Neutrophil (primary cell): Measurements from ENCODE around the gene ABCD3.

Experiments
- H3K27ac ChIP-seq: fragments of 200-600 bp; sonication (generic); 2 replicates; pipeline ENCODE4 v1.5.1; 2016; ENCODE audit warnings: mild to moderate bottlenecking, moderate library complexity
- H3K27me3 ChIP-seq: fragments of 200-600 bp; sonication (generic); 2 replicates; pipeline ENCODE4 v1.6.0; 2016; ENCODE audit warnings: mild to moderate bottlenecking
- H3K36me3 ChIP-seq: fragments of 200-600 bp; sonication (generic); 2 replicates; pipeline ENCODE4 v1.5.1; 2017
- H3K4me1 ChIP-seq, 2 experiments: fragments of 200-600 bp in 1 of 2; sonication (generic) in 1 of 2; 1 replicate in 1 of 2; 2 replicates in 1 of 2; pipeline versions ENCODE4 v1.5.1 to v1.6.1; 2013 to 2016; ENCODE audit warnings: low read depth in 1 of 2, low read length in 1 of 2, mild to moderate bottlenecking in 1 of 2, moderate library complexity in 1 of 2; ENCODE audit not compliant: control insufficient read depth in 1 of 2, insufficient read depth in 1 of 2
- H3K4me3 ChIP-seq, 2 experiments: fragments of 200-600 bp in 1 of 2; sonication (generic) in 1 of 2; 1 replicate in 1 of 2; 2 replicates in 1 of 2; pipeline ENCODE4 v1.5.1; 2013 to 2016; ENCODE audit warnings: low read depth in 1 of 2, low read length in 1 of 2, mild to moderate bottlenecking in 1 of 2, moderate library complexity in 1 of 2
- H3K9me3 ChIP-seq: fragments of 200-600 bp; sonication (generic); 2 replicates; pipeline ENCODE4 v1.5.1; 2016
- TF ChIP-seq, protein P1 (sequence below): fragments of 200-600 bp; sonication (generic); IDR thresholded peaks from 2 replicates; pipeline ENCODE4 v1.5.1; 2016; ENCODE audit warnings: antibody characterized with exemption

ABCD3 gene

DNA sequence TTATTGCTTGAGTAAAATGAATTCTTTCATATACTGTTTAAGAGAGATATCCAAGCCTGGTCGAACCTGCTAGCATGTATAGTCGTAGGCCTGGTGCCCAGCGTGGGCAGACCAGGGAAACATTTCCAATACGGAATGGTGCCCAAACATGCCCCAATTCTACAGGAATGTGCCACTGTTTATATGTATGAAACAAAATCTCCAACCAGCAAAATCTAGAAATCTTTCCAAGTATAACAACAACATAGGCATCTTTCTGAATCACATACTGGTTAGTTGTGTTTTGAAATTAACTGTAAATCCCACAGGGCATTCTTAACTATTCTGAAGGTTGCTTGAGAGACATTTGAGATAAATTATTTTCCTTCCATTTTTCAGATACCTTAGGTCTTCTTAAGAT, 17.0 kb upstream of the ABCD3 start:
- Histone ChIP-seq H3K4me1 (no peaks in the 10 kb centered on the region), H3K27ac (no peak overlapping the region)
- TF ChIP-seq, protein P1, sequence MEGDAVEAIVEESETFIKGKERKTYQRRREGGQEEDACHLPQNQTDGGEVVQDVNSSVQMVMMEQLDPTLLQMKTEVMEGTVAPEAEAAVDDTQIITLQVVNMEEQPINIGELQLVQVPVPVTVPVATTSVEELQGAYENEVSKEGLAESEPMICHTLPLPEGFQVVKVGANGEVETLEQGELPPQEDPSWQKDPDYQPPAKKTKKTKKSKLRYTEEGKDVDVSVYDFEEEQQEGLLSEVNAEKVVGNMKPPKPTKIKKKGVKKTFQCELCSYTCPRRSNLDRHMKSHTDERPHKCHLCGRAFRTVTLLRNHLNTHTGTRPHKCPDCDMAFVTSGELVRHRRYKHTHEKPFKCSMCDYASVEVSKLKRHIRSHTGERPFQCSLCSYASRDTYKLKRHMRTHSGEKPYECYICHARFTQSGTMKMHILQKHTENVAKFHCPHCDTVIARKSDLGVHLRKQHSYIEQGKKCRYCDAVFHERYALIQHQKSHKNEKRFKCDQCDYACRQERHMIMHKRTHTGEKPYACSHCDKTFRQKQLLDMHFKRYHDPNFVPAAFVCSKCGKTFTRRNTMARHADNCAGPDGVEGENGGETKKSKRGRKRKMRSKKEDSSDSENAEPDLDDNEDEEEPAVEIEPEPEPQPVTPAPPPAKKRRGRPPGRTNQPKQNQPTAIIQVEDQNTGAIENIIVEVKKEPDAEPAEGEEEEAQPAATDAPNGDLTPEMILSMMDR, result no peak

DNA sequence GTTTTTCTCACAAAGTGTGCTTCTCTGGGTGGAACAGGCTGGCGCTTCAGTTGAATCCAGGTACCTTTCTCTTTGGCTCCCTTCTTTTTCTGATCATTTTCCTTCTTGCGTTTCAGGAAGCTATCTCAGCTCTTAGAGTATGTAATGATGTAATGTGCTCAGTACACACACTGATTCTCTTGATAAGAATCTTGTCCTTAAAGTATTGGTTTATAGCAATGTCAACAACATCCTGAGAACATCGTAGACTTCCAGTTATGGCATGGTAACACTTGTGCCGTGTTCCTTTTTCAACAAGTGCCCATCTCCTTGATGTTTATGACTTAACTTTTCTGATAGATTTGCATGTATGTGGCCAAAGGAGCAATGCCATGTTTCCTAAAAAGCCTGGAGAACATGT, 11.7 kb upstream of the ABCD3 start:
- no peaks in the 10 kb centered on the region for H3K4me1 ChIP-seq
- no peaks in the 10 kb centered on the region for H3K36me3 ChIP-seq
- no peak overlapping the region for H3K4me3 ChIP-seq
- H3K27me3 ChIP-seq, result no peaks in the 10 kb centered on the region
- TF ChIP-seq, protein P1, result no peak
- H3K27ac ChIP-seq, result no peak overlapping the region
- no peaks in the 10 kb centered on the region for H3K9me3 ChIP-seq

More for the DNA sequence above, 17.0 kb upstream of the ABCD3 start:
- Histone ChIP-seq H3K9me3 (no peaks in the 10 kb centered on the region), H3K36me3 (no peaks in the 10 kb centered on the region), H3K27me3 (no peaks in the 10 kb centered on the region), H3K4me3 (no peak overlapping the region)

DNA sequence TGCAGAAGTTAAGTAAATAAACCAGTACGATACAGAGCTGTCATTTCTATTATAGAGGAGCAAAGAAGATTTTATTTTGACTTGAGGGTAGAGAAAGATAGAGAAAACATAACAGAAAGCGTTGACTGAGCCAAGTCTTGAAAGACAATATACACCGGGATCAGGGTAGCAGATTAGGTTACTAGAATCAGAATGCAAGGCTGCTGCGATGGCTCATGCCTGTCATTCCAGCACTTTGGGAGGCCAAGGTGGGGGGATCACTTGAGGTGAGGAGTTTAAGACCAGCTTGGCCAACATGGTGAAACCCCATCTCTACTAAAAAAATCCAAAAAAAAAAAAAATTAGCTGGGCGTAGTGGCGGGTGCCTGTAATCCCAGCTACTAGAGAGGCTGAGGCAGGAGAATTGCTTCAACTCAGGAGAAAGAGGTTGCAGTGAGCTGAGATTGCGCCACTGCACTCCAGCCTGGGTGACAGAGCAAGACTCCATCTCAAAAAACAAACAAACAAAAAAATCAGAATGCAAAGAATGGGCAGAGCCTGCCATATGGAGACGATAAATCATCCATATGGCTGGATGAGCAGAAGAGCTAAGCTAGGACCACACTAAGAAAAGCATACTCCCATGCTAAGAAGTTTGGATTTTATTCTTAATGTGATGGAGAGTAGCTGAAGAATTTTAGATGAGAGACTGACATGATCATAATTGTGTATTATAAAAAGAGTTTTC, 9.9 kb upstream of the ABCD3 start:
- TF ChIP-seq, protein P1, result no peak
- Histone ChIP-seq H3K9me3 (no peaks in the 10 kb centered on the region), H3K27me3 (peaks cover 10% of the 10 kb centered on the region), H3K36me3 (no peaks in the 10 kb centered on the region), H3K27ac (no peak overlapping the region), H3K4me3 (no peak overlapping the region), H3K4me1 (no peaks in the 10 kb centered on the region)

DNA sequence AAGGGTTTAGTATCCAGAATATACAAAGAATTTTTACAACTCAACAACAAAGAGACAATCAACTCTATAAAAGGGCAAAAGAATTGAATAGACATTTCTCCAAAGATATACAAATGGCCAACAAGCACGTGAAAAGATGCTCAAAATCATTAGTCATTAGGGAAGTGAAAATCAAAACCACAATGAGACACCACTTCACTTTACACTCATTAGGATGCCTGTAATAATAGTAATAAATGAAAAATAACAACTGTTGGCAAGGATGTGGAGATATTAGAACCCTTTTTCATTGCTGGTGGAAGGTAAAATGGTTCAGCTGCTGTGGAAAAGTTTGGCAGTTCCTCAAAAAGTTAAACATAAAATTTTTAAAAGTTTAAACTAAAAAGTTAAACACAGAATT, 7.0 kb upstream of the ABCD3 start:
- H3K4me1 ChIP-seq, result no peaks in the 10 kb centered on the region

DNA sequence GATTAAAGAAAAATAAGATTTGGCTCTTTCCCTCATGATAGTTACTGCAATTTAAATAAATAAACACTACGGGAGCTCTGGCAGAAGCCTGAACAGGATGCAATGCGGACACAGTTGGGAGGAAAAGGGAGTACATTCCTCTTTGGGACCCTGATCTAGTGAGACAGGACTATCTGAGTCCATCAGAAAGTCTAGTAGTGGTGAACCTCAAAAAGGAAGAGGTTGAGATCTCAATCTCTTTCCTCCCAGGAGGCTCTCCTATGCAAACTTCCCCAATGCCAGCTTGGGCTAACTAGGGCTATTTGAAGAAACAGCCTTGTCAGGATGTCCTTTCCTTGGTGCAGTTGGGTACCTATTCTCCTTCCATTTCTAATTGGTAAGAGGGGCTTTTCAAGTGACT, 4.9 kb upstream of the ABCD3 start:
- Histone ChIP-seq H3K36me3 (no peaks in the 10 kb centered on the region), H3K4me3 (no peak overlapping the region), H3K9me3 (no peaks in the 10 kb centered on the region), H3K27ac (no peak overlapping the region), H3K4me1 (peaks cover 4 to 6% of the 10 kb centered on the region in 2 experiments), H3K27me3 (peaks cover 18% of the 10 kb centered on the region)
- TF ChIP-seq, protein P1, result no peak

More for the DNA sequence above, 7.0 kb upstream of the ABCD3 start:
- TF ChIP-seq, protein P1, result no peak
- no peak overlapping the region for H3K4me3 ChIP-seq
- H3K9me3 ChIP-seq, result no peaks in the 10 kb centered on the region
- no peaks in the 10 kb centered on the region for H3K36me3 ChIP-seq
- peaks cover 18% of the 10 kb centered on the region for H3K27me3 ChIP-seq
- H3K27ac ChIP-seq, result no peak overlapping the region
